Measurements from ENCODE around the gene ADNP. TPM values are rescaled to one million over a fixed set of nuclear protein-coding genes. Genes with fewer than 3 reads are reported as not detected.

ADNP gene
- total and polyA plus RNA-seq, 2 of the 13 experiments (the other 11 are each of a cell fraction or from before 2014, with no cell fraction given): 21.0 to 21.5 TPM

- Histone ChIP-seq H3K4me3 (replicated peaks in 1 of 3; ENCODE audit: insufficient read depth in 1 of 3, low read depth in 2 of 3, low read length in 3 of 3) (peak overlapping the region in 1 of 3 experiments; percentile 39; a peak in 2 of 6 replicates), H4K20me1 (ENCODE audit: insufficient read depth, low read length) (no peaks in the 10 kb centered on the region; the same call in 1 of the 2 replicates), H3K4me2 (ENCODE audit: low read depth, low read length) (peak overlapping the region; percentile 61), H3K79me2 (ENCODE audit: insufficient read depth, low read length) (no peaks in the 10 kb centered on the region), H3K9ac (ENCODE audit: insufficient read depth, low read depth, low read length) (no peak overlapping the region), H3K36me3 (replicated peaks in 1 of 2; ENCODE audit: control insufficient read depth in 1 of 2, insufficient read depth in 2 of 2, low read length in 2 of 2) (no peaks in the 10 kb centered on the region), H3K4me1 (ENCODE audit: insufficient read depth, low read length) (peaks cover 45% of the 10 kb centered on the region), H2AFZ (ENCODE audit: low read length) (no peak overlapping the region), H3K27ac (ENCODE audit: extremely low read length, insufficient read depth, low read length) (no peak overlapping the region), H3K9me3 (ENCODE audit: low read length) (no peaks in the 10 kb centered on the region), H3K27me3 (ENCODE audit: control insufficient read depth in 1 of 2, insufficient read depth in 2 of 2, low read length in 2 of 2) (no peaks in the 10 kb centered on the region)
- BruUV-seq (replicated peaks): no TSS peak
- 18% methylated on average over 23 of the region's 23 CpGs for WGBS (ENCODE audit: low lambda C conversion rate)
- ATAC-seq (peak; percentile 82), FAIRE-seq (peak; percentile 93), DNase-seq (ENCODE audit: low spot score) (peak; percentile 89)
- POLR2A ChIA-PET: interaction anchor here (1.0 to 1.4 kb wide), 5 partner anchors 10 to 103 kb away, joined by 3 to 5 read pairs (median 3); partner anchors contain the start of genes DPM1 and MOCS3
- CTCF ChIA-PET (ENCODE audit: low intra/inter-chr PET ratio, low total read pairs): no interaction called here
- in situ Hi-C loops (cut with HindIII; ENCODE audit: extremely low pct_ligation_motif_present, low pct_unique_long_range_greater_than_20kb): no loop called here
- intact Hi-C loops (cut with micrococcal nuclease; ENCODE audit: unreplicated experiment): loop anchor here (2.0 to 5.0 kb wide), 2 partner anchors 39 to 72 kb away; no protein-coding TSS in a partner anchor
- TF ChIP-seq KLF11 (CRISPR knock-in tag; IDR thresholded peaks at IDR 0.05): no peak
- TF ChIP-seq FOXO1 (CRISPR knock-in tag; IDR thresholded peaks at IDR 0.05): peak; percentile 68
- peak; percentile 62; the same call in 1 of the 2 replicates for TF ChIP-seq PAXIP1 (CRISPR knock-in tag; conservative IDR thresholded peaks at IDR 0.05)
- TF ChIP-seq NR2C2 (CRISPR knock-in tag; IDR thresholded peaks at IDR 0.05; ENCODE audit: borderline replicate concordance): no peak
- no peak for TF ChIP-seq GABPA (IDR thresholded peaks at IDR 0.05; ENCODE audit: low read depth, low read length)
- no peak for TF ChIP-seq GABPA (CRISPR knock-in tag; IDR thresholded peaks at IDR 0.05; ENCODE audit: low read depth)
- TF ChIP-seq ZNF724P (CRISPR knock-in tag; IDR thresholded peaks at IDR 0.05; ENCODE audit: borderline replicate concordance): 0 out of 2 replicates have a peak, but pooled peaks have one; percentile 19
- no peak for TF ChIP-seq ZBTB49 (CRISPR knock-in tag; IDR thresholded peaks at IDR 0.05; ENCODE audit: borderline replicate concordance)
- no peak; the same call in 1 of the 2 replicates for TF ChIP-seq IRF9 (CRISPR knock-in tag; IDR thresholded peaks at IDR 0.05; ENCODE audit: borderline replicate concordance)
- no peak for TF ChIP-seq ATF7-NPFF (CRISPR knock-in tag; IDR thresholded peaks at IDR 0.05; ENCODE audit: low read depth)
- TF ChIP-seq ZNF335 (CRISPR knock-in tag; IDR thresholded peaks at IDR 0.05): peak; percentile 50; the same call in 1 of the 2 replicates
- TF ChIP-seq NFATC3 (CRISPR knock-in tag; IDR thresholded peaks at IDR 0.05): no peak
- no peak for TF ChIP-seq DBP (CRISPR knock-in tag; IDR thresholded peaks at IDR 0.05; ENCODE audit: not compliant biosample characterization)
- no peak for TF ChIP-seq KLF6 (CRISPR knock-in tag; IDR thresholded peaks at IDR 0.05)
- no peak for TF ChIP-seq RAD51 (IDR thresholded peaks at IDR 0.05; ENCODE audit: borderline replicate concordance)
Measured at GRCh38 chr20:50855498-50856474, 75.5 kb downstream of the ADNP start.

Data from HepG2 (cell line).